ENCODE data around the gene PDCD11.
"Not testable (repeated sequence)": the region's sequence is repeated elsewhere in the genome, so short reads cannot be mapped to it uniquely, and the experiment has no call there.

PDCD11 gene

GRCh38 chr10:103475437-103475836, 79.0 kb downstream of the PDCD11 start:
- no peak for DNase-seq (ENCODE audit: low spot score)

DNA sequence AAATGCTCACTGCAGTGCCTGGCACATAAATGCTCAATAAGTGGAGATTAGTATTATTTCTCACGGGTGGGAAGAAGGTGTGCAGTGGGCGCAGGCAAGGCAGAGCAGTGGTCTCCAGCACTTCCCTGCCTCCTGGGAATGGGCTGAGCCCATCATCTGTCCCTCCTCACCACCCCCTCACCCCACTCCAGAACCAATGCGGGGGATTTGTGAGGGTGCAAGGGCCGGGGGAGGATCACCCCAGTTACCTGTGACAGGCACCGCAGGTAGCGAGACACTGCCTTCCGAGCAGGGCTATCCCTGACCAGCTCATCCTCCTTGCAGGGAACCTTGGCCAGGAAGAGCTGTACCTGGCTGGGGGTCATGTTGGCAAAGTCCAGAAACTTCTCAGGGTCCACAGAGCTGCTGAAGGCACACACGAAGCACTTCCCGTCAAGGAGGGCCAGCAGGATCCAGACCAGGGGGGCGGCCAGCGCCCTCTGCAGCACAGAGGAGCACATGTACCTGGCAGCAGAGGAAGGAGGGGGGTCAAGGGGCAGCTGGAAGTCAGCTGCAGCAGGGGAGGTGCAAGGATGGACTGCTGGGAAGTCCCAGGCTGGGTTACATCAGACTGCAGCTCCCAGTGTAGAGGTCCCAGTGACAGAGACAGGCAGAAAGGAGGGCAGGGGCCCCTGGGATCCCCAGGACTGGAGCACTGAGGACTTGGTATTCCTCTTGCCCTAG, 79.8 kb downstream of the PDCD11 start:
- DNase-seq (ENCODE audit: low spot score), result no peak

GRCh38 chr10:103478671-103479070, 82.2 kb downstream of the PDCD11 start:
- DNase-seq (ENCODE audit: low spot score), result no peak

- peak; percentile 83 for DNase-seq (ENCODE audit: low spot score)
These were observed 82.7 kb downstream of the PDCD11 start, which contains the start of gene CALHM3 for GRCh38 chr10:103479135-103479534. Gene CALHM3 (minus strand): TSS chr10:103479240. CDS start chr10:103479032, 208 bp downstream.

DNA sequence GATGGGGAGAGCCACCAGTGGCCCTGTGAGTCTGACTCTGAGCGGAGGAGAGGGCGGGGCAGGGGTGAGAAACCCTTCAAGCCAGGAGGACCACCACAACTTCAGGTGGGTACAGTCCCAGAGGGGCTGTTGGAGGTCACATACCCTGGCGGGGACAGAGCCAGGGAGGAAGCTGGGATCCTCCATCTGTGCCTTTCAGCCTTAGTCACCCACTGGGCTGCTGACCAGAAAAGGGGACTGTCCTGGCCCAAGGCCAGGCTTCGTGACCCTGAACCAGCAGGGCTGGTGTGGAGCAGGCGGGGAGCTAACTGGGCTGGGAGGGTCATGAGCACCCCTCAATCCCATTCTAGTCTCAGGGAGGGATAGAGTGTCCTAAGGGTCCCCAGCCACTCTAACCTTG, 84.1 kb downstream of the PDCD11 start:
- DNase-seq (ENCODE audit: low spot score), result peak; percentile 16

DNA sequence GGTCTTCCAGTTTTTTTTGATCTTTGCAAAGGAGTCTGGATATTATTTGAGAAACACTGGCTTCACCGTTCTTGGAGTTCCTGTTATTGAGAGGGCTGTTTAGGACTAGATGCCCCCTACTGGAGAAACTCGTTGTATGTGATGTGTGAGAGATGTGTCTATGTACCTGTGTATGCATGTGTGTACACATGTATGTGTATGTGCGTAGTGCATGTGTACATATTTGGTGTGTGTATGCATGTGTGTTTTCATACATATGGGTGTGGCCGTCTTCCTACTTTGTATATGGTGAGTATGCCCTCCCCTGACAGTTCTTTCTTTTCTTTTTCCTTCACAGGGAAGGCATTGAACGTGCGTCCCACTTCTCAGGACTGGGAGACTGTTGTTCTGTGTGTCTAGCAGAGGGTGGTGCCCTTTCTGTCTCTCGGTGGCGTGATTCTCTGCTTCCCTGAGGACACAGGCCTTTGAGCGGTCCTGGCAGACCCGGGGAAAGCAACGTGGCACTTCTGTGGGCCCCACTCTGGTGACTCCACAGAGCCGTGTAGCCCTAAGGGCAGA, 85.6 kb downstream of the PDCD11 start:
- peak; percentile 30 for DNase-seq (ENCODE audit: low spot score)

DNA sequence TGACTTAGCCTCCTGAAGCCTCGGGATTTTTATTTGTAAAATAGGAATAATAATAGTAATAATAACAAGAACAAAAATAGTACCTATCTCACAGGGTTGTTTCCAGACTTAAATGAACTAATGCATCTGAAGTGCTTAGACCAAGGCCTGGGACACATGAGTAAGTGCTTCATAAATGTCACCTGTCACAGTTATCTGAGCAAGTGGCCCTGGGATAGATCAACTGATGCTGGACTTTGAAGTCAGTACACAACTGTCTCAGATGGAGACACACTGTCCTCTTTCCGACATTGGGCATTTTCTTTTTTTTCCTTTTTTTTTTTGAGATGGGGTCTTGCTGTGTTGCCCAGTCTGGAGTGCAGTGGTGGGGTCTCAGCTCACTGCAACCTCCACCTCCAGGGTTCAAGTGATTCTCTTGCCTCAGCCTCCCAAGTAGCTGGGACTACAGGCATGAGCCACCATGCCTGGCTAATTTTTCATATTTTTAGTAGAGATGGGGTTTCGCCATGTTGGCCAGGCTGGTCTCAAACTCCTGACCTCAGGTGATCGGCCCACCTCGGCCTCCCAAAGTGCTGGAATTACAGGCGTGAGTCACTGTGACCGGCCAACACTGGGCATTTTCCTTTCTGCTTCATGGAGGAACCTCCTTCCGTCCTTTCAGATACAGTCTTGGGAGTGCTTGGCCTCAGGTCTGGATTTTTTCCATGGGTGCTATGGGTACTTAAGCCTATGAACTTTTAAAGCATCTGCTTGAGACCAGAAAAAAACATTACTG, 90.4 kb downstream of the PDCD11 start:
- not testable (repeated sequence) for DNase-seq (ENCODE audit: low spot score)

DNA sequence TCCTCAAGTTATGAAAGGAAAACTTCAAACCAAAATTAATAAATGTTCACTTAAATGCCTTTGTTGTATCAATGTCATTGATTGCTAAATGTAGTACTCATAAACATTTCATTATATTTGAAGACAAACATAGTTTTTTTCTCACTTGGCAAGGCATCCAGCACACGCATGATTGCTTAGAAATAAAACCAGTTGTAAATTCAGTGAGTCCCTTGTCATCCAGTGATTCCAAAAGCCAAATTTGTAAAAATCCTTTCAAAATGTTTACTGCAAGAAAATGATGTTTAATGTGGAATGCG, 90.9 kb downstream of the PDCD11 start:
- no peak for DNase-seq (ENCODE audit: low spot score)

DNA sequence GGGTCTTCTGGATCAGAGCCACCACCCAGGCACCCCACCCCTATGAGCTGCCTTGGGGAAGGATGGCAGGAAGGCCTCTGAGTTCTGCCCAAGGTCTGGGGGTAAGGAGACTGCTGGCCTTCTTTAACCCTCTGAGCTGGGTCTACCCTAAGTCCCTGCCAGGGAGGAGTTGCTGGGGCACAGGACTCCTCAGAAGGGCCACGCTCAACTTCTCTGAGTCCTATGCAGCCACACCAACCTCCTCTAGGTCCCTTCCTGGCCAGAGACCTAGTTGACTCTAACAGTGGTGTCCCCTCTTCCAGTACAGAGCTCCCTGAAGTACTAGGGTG, 94.5 kb downstream of the PDCD11 start:
- DNase-seq (ENCODE audit: low spot score), result no peak

DNA sequence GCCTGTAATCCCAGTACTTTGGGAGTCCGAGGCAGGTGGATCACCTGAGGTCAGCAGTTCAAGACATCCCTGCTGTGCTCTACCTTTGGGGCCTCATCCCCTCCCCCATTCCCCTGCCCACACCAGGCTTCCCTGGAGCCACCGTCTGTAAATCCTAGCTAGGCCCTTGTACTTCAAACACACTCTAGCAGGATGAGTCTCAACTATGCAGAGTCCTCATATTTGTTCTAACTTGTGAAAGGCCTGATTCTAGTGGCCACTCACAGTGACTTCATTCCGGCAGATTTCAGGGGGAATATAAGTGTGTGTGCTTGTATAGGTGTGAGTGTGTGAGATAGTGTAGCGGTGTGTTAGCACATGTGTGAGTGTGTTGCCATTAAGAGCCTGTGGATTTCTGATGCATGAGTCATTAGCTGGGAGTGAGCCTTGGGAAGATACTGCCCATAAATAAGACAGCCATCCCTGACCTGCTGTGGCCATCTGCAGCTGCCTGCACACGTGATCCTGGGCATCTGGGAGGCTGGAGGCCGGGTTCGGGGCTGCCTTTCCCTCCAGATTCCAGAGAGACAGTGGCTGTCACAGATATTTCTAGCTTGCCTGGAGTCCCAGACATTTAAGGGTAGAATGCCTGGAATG, 95.4 kb downstream of the PDCD11 start:
- DNase-seq (ENCODE audit: low spot score), result peak; percentile 58

DNA sequence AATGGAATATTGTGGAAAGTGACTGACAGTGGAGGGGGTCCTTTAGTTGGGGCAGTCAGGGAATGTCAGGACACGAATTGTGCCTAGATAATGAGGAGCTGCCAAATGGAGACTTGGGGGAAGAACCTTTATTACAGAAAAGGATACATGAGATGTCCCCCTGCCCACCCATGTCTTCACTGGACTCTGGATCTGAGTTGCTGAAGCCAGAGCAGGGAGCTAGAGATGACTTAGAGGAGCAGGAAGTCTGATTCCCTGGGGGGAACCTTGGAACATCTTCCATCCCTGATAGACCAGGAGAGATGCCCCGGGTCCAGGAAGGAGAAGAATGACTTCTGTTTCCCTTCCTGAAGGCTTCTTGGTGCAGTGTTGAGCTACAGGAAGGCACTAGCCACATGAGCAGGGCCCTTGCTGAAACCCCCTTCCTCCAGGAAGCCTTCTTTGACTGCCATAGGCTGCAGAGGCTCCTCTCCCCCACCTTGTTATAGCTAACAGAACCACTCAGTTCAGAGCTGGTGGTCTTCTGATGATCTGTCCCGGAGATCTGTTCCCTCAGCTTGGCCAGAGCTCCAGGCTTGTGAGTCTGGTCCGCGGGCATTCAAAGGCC, 96.3 kb downstream of the PDCD11 start:
- DNase-seq (ENCODE audit: low spot score), result no peak

- DNase-seq (ENCODE audit: low spot score), result no peak
These were observed 97.0 kb downstream of the PDCD11 start, which contains the start of gene NEURL1 for GRCh38 chr10:103493362-103493915. Gene NEURL1 (plus strand): TSS chr10:103493705. CDS start chr10:103494388, 683 bp downstream.

GRCh38 chr10:103493916-103494877, 97.8 kb downstream of the PDCD11 start:
- DNase-seq (ENCODE audit: low spot score), result no peak

GRCh38 chr10:103495321-103495720, 98.9 kb downstream of the PDCD11 start:
- DNase-seq (ENCODE audit: low spot score), result no peak

All from LoVo (cell line).